Stimulated activated CD4-positive, alpha-beta T cell treated with anti-CD3 and anti-CD28 coated beads, Interleukin-4, amount 100 ng/mL, for 24 hours (primary cell): ENCODE results near the gene TMPRSS9.

Experiments
- DNase-seq: peaks from one replicate; pipeline ENCODE4 v3.0.0-alpha.2; 2020

TMPRSS9 gene

GRCh38 chr19:2424686-2425621 lies 64.9 kb downstream of the TMPRSS9 start:
- no peak for DNase-seq

- no peak for DNase-seq
Observed at GRCh38 chr19:2425622-2426581, 65.8 kb downstream of the TMPRSS9 start.

GRCh38 chr19:2426611-2427428 lies 66.8 kb downstream of the TMPRSS9 start:
- DNase-seq = peak; percentile 52

GRCh38 chr19:2427429-2428320 lies 67.6 kb downstream of the TMPRSS9 start, which contains the start of gene TIMM13:
TIMM13 (minus strand) TSS chr19:2427586; CDS start chr19:2427533, 53 bp downstream.
- DNase-seq = peak; percentile 95

GRCh38 chr19:2428321-2428690 lies 68.2 kb downstream of the TMPRSS9 start:
- no peak for DNase-seq

GRCh38 chr19:2428756-2429711 lies 69.0 kb downstream of the TMPRSS9 start:
- no peak for DNase-seq

- DNase-seq = no peak
Observed at GRCh38 chr19:2429917-2430535, 70.0 kb downstream of the TMPRSS9 start.

GRCh38 chr19:2431318-2432055 lies 71.4 kb downstream of the TMPRSS9 start:
- DNase-seq = no peak

GRCh38 chr19:2432131-2432848 lies 72.2 kb downstream of the TMPRSS9 start:
- no peak for DNase-seq

GRCh38 chr19:2433854-2434253 lies 73.8 kb downstream of the TMPRSS9 start:
- DNase-seq = no peak

GRCh38 chr19:2434267-2434666 lies 74.2 kb downstream of the TMPRSS9 start:
- DNase-seq = no peak

GRCh38 chr19:2434721-2435265 lies 74.7 kb downstream of the TMPRSS9 start:
- no peak for DNase-seq

- no peak for DNase-seq
Observed at GRCh38 chr19:2436384-2436783, 76.3 kb downstream of the TMPRSS9 start.

GRCh38 chr19:2436926-2437325 lies 76.9 kb downstream of the TMPRSS9 start:
- DNase-seq = no peak

- DNase-seq = no peak
Observed at GRCh38 chr19:2438178-2438577, 78.1 kb downstream of the TMPRSS9 start.

GRCh38 chr19:2440515-2440914 lies 80.5 kb downstream of the TMPRSS9 start:
- no peak for DNase-seq

GRCh38 chr19:2441096-2441752 lies 81.2 kb downstream of the TMPRSS9 start:
- no peak for DNase-seq
